ENCODE data around the gene RFC3.

DNA sequence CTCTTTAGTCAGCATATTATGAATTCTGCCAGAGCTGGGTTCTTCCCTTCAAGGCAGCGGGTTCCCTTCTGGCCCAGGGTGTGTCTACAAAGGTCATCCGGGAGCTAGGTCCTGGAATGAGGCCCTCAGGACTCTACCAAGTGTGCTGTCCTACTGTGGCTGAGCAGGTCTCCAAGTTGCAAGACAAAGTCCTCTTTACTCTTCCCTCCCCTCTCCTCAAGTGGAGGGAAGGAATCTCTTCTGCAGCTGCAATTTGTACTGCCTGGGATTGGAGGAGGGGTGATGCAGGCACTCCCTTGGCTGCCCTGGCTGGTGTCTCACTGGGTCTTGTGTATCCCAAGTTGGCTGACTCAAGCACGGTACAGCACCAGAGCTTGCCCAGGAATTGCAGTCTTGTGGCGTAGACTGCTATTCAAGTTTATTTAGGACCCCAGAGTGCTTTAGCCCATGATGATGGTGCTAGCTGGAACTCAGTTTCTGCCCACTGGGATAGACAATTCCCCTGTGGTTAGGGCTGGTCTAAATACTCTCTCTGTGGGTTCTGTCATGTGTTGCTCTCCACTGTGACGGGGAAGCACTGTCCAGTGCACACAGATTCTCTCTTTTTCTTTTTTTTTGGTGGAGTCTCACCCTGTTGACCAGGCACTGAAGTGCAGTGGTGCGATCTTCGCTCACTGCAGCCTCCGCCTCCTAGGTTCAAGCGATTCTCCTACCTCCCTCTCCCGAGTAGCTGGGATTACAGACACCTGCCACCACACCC lies 28.5 kb downstream of the RFC3 start:
- TF ChIP-seq POLR2A (IDR thresholded peaks at IDR 0.05) (no peak), CTCF (IDR thresholded peaks at IDR 0.05) (no peak)
